Suprapubic skin (tissue), 4 donors: Measurements from ENCODE around the gene PNP.

Experiments
- POLR2A ChIP-seq, 2 donors: fragments of 450-650 bp; IDR thresholded peaks; one replicate each; pipeline ENCODE4 v1.6.1; 2017; ENCODE audit warnings: antibody characterized with exemption in 2 of 2, mild to moderate bottlenecking in 2 of 2, moderate library complexity in 2 of 2
- POLR2AphosphoS5 ChIP-seq, 3 donors: sonication (generic); formaldehyde crosslinking; IDR thresholded peaks; one replicate each; pipeline ENCODE4 v1.6.1; 2017; ENCODE audit warnings: antibody characterized with exemption in 3 of 3
- TF ChIP-seq, protein P1 (sequence below), 2 donors: fragments of 200-600 bp in 1 of 2; fragments of 450-650 bp in 1 of 2; sonication (generic) in 1 of 2; IDR thresholded peaks; one replicate each; pipeline ENCODE4 v1.5.1; 2016 to 2019; ENCODE audit warnings: antibody characterized with exemption in 2 of 2, mild to moderate bottlenecking in 1 of 2, moderate library complexity in 1 of 2

DNA sequence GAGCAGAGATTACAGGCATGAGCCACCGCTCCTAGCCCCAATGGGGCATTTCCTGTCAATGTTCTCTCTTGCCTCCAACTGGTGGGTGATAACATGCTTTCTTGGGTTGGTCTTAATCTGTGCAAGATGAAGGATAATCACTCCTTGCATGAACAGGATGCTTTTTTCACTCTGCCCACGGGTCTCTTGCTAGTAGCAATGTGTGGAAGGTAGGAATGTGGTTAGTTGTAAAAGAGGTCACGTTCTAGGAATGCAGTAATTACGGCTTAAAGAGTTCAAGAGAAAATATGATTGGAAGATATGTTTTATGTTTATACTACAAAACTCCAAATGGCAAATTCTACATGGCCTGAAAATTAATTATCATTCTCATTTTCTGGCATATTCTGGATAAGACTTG is 46.6 kb downstream of the PNP start:
- TF ChIP-seq, protein P1, sequence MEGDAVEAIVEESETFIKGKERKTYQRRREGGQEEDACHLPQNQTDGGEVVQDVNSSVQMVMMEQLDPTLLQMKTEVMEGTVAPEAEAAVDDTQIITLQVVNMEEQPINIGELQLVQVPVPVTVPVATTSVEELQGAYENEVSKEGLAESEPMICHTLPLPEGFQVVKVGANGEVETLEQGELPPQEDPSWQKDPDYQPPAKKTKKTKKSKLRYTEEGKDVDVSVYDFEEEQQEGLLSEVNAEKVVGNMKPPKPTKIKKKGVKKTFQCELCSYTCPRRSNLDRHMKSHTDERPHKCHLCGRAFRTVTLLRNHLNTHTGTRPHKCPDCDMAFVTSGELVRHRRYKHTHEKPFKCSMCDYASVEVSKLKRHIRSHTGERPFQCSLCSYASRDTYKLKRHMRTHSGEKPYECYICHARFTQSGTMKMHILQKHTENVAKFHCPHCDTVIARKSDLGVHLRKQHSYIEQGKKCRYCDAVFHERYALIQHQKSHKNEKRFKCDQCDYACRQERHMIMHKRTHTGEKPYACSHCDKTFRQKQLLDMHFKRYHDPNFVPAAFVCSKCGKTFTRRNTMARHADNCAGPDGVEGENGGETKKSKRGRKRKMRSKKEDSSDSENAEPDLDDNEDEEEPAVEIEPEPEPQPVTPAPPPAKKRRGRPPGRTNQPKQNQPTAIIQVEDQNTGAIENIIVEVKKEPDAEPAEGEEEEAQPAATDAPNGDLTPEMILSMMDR (IDR thresholded peaks at IDR 0.05), result no peak
- TF ChIP-seq POLR2AphosphoS5 (IDR thresholded peaks at IDR 0.05) (no peak), POLR2A (IDR thresholded peaks at IDR 0.05) (no peak)
